IMR-90 (cell line): ENCODE measurements around the gene HAVCR1. TPM values are rescaled to one million over a fixed set of nuclear protein-coding genes. Genes with fewer than 3 reads are reported as not detected.
"Not testable (repeated sequence)": the region's sequence is repeated elsewhere in the genome, so short reads cannot be mapped to it uniquely, and the experiment has no call there.

Experiments used
- ATAC-seq: fragments of 200-7000 bp; cut with Tn5 transposase; 2 replicates; pipeline ENCODE4 v1.9.1; 2020; ENCODE audit warnings: low read depth, mild to moderate bottlenecking, moderate library complexity
- BruUV-seq: library from RNA; stranded (reverse); fragments of 400-500 nt; replicated peaks from 2 replicates; lab custom pipeline; 2021; lab: Mats Ljungman, UMichigan
- CTCF ChIA-PET: fragments of 300-600 bp; formaldehyde crosslinking; extraction: SDS; loops from one replicate; lab custom pipeline; 2021; ENCODE audit warnings: antibody characterized with exemption; lab: Yijun Ruan, JAX
- POLR2A ChIA-PET: fragments of 300-600 bp; sonication (Branson Sonifier 250); formaldehyde crosslinking; loops from one replicate; lab custom pipeline; 2022; ENCODE audit warnings: antibody characterized with exemption; ENCODE audit not compliant: unreplicated experiment; lab: Charles Lee
- DNase-seq: peaks from one replicate; pipeline ENCODE4 v3.0.0; 2013
- H2AFZ ChIP-seq: replicated peaks from 2 replicates; pipeline ENCODE3; 2013; ENCODE audit warnings: low read length, mild to moderate bottlenecking; ENCODE audit not compliant: poor library complexity
- H2AK5ac ChIP-seq: 2 replicates; pipeline ENCODE4 v1.6.1; 2013; ENCODE audit warnings: low read depth, low read length, inconsistent platforms
- H2AK9ac ChIP-seq: replicated peaks from 2 replicates; pipeline ENCODE3; 2013; ENCODE audit warnings: mild to moderate bottlenecking, low read depth, low read length, moderate library complexity; ENCODE audit not compliant: poor library complexity
- H2BK120ac ChIP-seq: 2 replicates; pipeline ENCODE4 v1.6.1; 2013; ENCODE audit warnings: low read depth, low read length, inconsistent platforms
- H2BK15ac ChIP-seq: 3 replicates; pipeline ENCODE4 v1.6.1; 2013; ENCODE audit warnings: low read depth, low read length, inconsistent platforms
- H2BK20ac ChIP-seq: 2 replicates; pipeline ENCODE4 v1.6.1; 2013; ENCODE audit warnings: low read depth, mild to moderate bottlenecking, inconsistent platforms, low read length, moderate library complexity
- H2BK5ac ChIP-seq: 2 replicates; pipeline ENCODE4 v1.6.1; 2013; ENCODE audit warnings: mild to moderate bottlenecking, low read depth, low read length, inconsistent platforms; ENCODE audit not compliant: poor library complexity, severe bottlenecking
- H3K14ac ChIP-seq: replicated peaks from 2 replicates; pipeline ENCODE4 v1.6.1; 2013; ENCODE audit warnings: low read depth, low read length, inconsistent platforms
- H3K18ac ChIP-seq: 2 replicates; pipeline ENCODE4 v1.6.1; 2013; ENCODE audit warnings: low read depth, low read length, control low read depth
- H3K23ac ChIP-seq: 2 replicates; pipeline ENCODE4 v1.6.1; 2013; ENCODE audit warnings: low read depth, low read length, inconsistent platforms
- H3K27ac ChIP-seq: 2 replicates; pipeline ENCODE4 v1.5.1; 2013; ENCODE audit warnings: mild to moderate bottlenecking, control low read depth, low read length; ENCODE audit not compliant: insufficient read depth
- H3K27me3 ChIP-seq: 2 replicates; pipeline ENCODE4 v1.6.1; 2013; ENCODE audit warnings: low read length; ENCODE audit not compliant: control insufficient read depth, insufficient read depth
- H3K36me3 ChIP-seq: 2 replicates; pipeline ENCODE4 v1.6.1; 2013; ENCODE audit warnings: low read length, mixed read lengths; ENCODE audit not compliant: control insufficient read depth, insufficient read depth
- H3K4ac ChIP-seq: 2 replicates; pipeline ENCODE4 v1.6.1; 2013; ENCODE audit warnings: low read depth, low read length, inconsistent platforms
- H3K4me1 ChIP-seq: 2 replicates; pipeline ENCODE4 v1.6.1; 2013; ENCODE audit warnings: low read length, mixed read lengths; ENCODE audit not compliant: control insufficient read depth, insufficient read depth
- H3K4me2 ChIP-seq: 2 replicates; pipeline ENCODE4 v1.6.1; 2013; ENCODE audit warnings: low read depth, mild to moderate bottlenecking, control low read depth, low read length, moderate library complexity
- H3K4me3 ChIP-seq: 2 replicates; pipeline ENCODE4 v1.5.1; 2013; ENCODE audit warnings: low read depth, mild to moderate bottlenecking, control low read depth, low read length, moderate library complexity; ENCODE audit not compliant: insufficient read depth
- H3K56ac ChIP-seq: 2 replicates; pipeline ENCODE4 v1.6.1; 2013; ENCODE audit warnings: low read length, inconsistent platforms; ENCODE audit not compliant: insufficient read depth; ENCODE audit errors: extremely low read depth
- H3K79me1 ChIP-seq, 2 experiments: 2 replicates each; pipeline ENCODE4 v1.6.1; 2013; ENCODE audit warnings: low read length in 2 of 2, inconsistent platforms in 1 of 2, low read depth in 1 of 2
- H3K9ac ChIP-seq: 2 replicates; pipeline ENCODE4 v1.6.1; 2013; ENCODE audit warnings: low read depth, low read length, control low read depth
- H3K9me1 ChIP-seq: 2 replicates; pipeline ENCODE4 v1.6.1; 2013; ENCODE audit warnings: low read length, inconsistent platforms; ENCODE audit not compliant: insufficient read depth
- H3K9me3 ChIP-seq: 2 replicates; pipeline ENCODE4 v1.6.1; 2013; ENCODE audit warnings: low read length; ENCODE audit not compliant: control insufficient read depth, insufficient read depth
- H4K20me1 ChIP-seq: 2 replicates; pipeline ENCODE4 v1.6.1; 2013; ENCODE audit warnings: low read length, inconsistent platforms; ENCODE audit not compliant: insufficient read depth
- H4K5ac ChIP-seq: 2 replicates; pipeline ENCODE4 v1.6.1; 2013; ENCODE audit warnings: mild to moderate bottlenecking, low read depth, low read length, control low read depth
- H4K8ac ChIP-seq, 2 experiments: 2 replicates each; pipeline ENCODE4 v1.6.1; 2013; ENCODE audit warnings: low read depth in 2 of 2, low read length in 2 of 2, control low read depth in 1 of 2, inconsistent platforms in 1 of 2
- H4K91ac ChIP-seq: 2 replicates; pipeline ENCODE4 v1.6.1; 2013; ENCODE audit warnings: low read depth, low read length, inconsistent platforms; ENCODE audit not compliant: insufficient read depth
- WGBS, 2 experiments: methylation state at CpG; one replicate each; pipeline versions ENCODE4 v1.1.5 to v1.1.7; 2013; ENCODE audit warnings: missing lambda C conversion rate in 2 of 2; ENCODE audit not compliant: insufficient read length in 1 of 2; ENCODE audit errors: extremely low coverage in 2 of 2; 5-methylcytosine and 5-hydroxymethylcytosine counted together
- dilution Hi-C: fragments of 300-500 bp; cut with HindIII; formaldehyde crosslinking; loops from one replicate; pipeline ENCODE4 v1.14.3; 2018; ENCODE audit warnings: low sequenced_read_pairs; ENCODE audit not compliant: unreplicated experiment
- in situ Hi-C: fragments of 300-500 bp; cut with MboI; formaldehyde crosslinking; loops from 3 replicates; pipeline ENCODE4 v1.14.3; 2019; ENCODE audit warnings: low sequenced_read_pairs, inconsistent platforms, mixed read lengths
- intact Hi-C: fragments of 100-400 bp; cut with micrococcal nuclease; formaldehyde crosslinking; loops from 2 replicates; pipeline ENCODE4 v1.10.0; 2022
- polyA plus RNA-seq, 3 experiments: library from polyadenylated mRNA; depleted of rRNA; stranded (reverse); fragments of >200 nt; gene quantifications; 2 replicates each; pipeline ENCODE4 v1.2.3, GENCODE V29; 2012; ENCODE audit warnings: low replicate concordance in 1 of 3
- total RNA-seq: library from RNA; depleted of rRNA; stranded (reverse); fragments of >200 nt; gene quantifications from 2 replicates; pipeline ENCODE4 v1.2.3, GENCODE V29; 2012

Gene HAVCR1
- total and polyA plus RNA-seq, 2 of the 4 experiments (the other 2 are of a cell fraction) = not detected

DNA sequence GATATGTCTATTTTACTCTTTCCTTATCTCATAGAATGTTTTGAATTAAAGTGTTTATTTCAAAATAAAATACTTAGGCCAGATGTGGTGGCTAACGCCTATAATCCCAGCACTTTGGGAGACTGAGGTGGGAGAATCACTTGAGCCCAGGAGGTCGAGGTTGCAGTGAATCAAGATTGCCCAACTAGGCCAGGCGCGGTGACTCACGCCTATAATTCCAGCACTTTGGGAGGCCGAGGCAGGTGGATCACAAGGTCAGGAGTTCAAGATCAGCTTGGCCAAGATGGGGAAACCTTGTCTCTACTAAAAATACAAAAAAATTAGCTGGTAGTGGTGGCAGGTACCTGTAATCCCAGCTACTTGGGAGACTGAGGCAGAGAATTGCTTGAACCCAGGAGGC is 2.1 kb downstream of the HAVCR1 start:
- H3K4me1 ChIP-seq, H3K79me1 ChIP-seq: not testable (repeated sequence)

More for the DNA sequence above, 2.1 kb downstream of the HAVCR1 start:
- DNase-seq, H2BK5ac ChIP-seq, intact Hi-C loops, H3K14ac ChIP-seq, H3K4me3 ChIP-seq, H4K91ac ChIP-seq, POLR2A ChIA-PET, H3K9me1 ChIP-seq, H4K20me1 ChIP-seq, H3K4me2 ChIP-seq, H2BK120ac ChIP-seq, H3K9ac ChIP-seq, H4K5ac ChIP-seq, H3K27ac ChIP-seq, BruUV-seq, H3K56ac ChIP-seq, H2BK20ac ChIP-seq, H3K4ac ChIP-seq, H3K36me3 ChIP-seq, H3K23ac ChIP-seq, H3K27me3 ChIP-seq, CTCF ChIA-PET, dilution Hi-C loops, H2BK15ac ChIP-seq, ATAC-seq, in situ Hi-C loops, H2AK9ac ChIP-seq, H3K9me3 ChIP-seq, H4K8ac ChIP-seq, H3K18ac ChIP-seq, H2AFZ ChIP-seq, H2AK5ac ChIP-seq: not testable (repeated sequence)
- no CpG with 5 or more reads among the region's 6 CpGs for WGBS, 2 experiments
